ENCODE data around the gene TTBK2. TPM values are rescaled to one million over a fixed set of nuclear protein-coding genes. Genes with fewer than 3 reads are reported as not detected.

Gene TTBK2
- total RNA-seq, 2 experiments from 2014 or later, result 17.5 to 20.1 TPM

DNA sequence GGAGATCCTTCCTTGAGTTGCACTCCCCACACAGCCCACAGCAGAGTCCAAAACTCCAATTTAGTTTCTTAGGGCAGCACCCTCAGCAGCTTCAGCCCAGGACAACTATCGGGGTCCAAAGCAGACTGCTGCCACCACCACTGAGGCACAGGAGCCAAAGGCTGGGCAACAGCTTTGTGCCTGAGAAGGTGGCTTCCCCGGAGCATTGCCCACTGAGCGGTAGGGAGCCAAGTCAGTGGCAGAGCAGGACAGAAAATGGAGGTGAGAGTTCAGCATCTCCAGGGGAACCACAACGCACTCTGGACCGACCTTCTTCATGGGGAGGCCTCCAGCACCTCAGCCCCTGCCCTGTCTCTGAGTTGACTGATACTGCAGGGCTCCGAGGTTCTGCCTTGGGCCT, 227.1 kb downstream of the TTBK2 start:
- ChIA-PET CTCF (no interaction called here), POLR2A (no interaction called here)
- no peaks in the 10 kb centered on the region for H3K4me1 Mint-ChIP-seq (ENCODE audit: low read depth)
- DNase-seq, result no peak
- no peaks in the 10 kb centered on the region for H3K9me3 ChIP-seq (ENCODE audit: control insufficient read depth in 1 of 2, insufficient read depth in 1 of 2, low read length in 2 of 2)
- no peak for ATAC-seq (ENCODE audit: poor library complexity)
- H3K27ac Mint-ChIP-seq, result no peak overlapping the region
- TF ChIP-seq, protein P1, sequence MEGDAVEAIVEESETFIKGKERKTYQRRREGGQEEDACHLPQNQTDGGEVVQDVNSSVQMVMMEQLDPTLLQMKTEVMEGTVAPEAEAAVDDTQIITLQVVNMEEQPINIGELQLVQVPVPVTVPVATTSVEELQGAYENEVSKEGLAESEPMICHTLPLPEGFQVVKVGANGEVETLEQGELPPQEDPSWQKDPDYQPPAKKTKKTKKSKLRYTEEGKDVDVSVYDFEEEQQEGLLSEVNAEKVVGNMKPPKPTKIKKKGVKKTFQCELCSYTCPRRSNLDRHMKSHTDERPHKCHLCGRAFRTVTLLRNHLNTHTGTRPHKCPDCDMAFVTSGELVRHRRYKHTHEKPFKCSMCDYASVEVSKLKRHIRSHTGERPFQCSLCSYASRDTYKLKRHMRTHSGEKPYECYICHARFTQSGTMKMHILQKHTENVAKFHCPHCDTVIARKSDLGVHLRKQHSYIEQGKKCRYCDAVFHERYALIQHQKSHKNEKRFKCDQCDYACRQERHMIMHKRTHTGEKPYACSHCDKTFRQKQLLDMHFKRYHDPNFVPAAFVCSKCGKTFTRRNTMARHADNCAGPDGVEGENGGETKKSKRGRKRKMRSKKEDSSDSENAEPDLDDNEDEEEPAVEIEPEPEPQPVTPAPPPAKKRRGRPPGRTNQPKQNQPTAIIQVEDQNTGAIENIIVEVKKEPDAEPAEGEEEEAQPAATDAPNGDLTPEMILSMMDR (IDR thresholded peaks at IDR 0.05), result no peak
- H3K4me1 ChIP-seq (ENCODE audit: insufficient read depth, low read length), result no peaks in the 10 kb centered on the region
- no peaks in the 10 kb centered on the region for H3K27me3 ChIP-seq (ENCODE audit: control insufficient read depth in 1 of 2, insufficient read depth in 2 of 2, low read length in 2 of 2)
- no peaks in the 10 kb centered on the region for H3K9me3 Mint-ChIP-seq
- no peaks in the 10 kb centered on the region for H3K36me3 Mint-ChIP-seq (ENCODE audit: low read depth)
- H3K27me3 Mint-ChIP-seq, result no peaks in the 10 kb centered on the region
- H3K4me3 ChIP-seq (ENCODE audit: low read length), result no peak overlapping the region
- H3K36me3 ChIP-seq (ENCODE audit: insufficient read depth, low read length), result no peaks in the 10 kb centered on the region
- H3K4me3 Mint-ChIP-seq, result no peak overlapping the region
- no peak overlapping the region for H3K27ac ChIP-seq (ENCODE audit: low read depth in 1 of 2, low read length in 2 of 2)
- intact Hi-C loops (cut with DNase I, micrococcal nuclease), result no loop called here

DNA sequence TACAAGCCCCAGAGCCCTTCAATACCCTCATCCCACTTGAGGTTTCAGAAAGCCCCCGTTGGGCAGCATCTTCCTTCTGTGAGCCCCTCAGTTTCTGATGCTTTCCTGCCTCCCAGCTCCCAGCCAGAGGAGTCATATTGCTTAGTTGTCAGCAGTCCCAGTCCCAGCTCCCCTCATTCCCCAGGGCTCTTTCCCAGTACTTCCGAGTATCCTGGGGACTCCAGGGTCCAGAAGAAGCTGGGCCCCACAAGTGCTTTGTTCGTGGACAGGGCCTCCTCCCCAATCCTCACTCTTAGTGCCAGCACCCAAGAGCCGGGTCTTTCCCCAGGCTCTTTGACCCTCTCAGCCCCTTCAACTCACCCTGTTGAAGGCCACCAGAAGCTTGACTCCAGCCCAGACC, 227.6 kb downstream of the TTBK2 start:
- Histone ChIP-seq H3K27ac (ENCODE audit: low read depth in 1 of 2, low read length in 2 of 2) (no peak overlapping the region), H3K27me3 (ENCODE audit: control insufficient read depth in 1 of 2, insufficient read depth in 2 of 2, low read length in 2 of 2) (no peaks in the 10 kb centered on the region), H3K36me3 (ENCODE audit: insufficient read depth, low read length) (no peaks in the 10 kb centered on the region), H3K4me1 (ENCODE audit: insufficient read depth, low read length) (no peaks in the 10 kb centered on the region), H3K9me3 (ENCODE audit: control insufficient read depth in 1 of 2, insufficient read depth in 1 of 2, low read length in 2 of 2) (no peaks in the 10 kb centered on the region), H3K4me3 (ENCODE audit: low read length) (no peak overlapping the region)
- H3K36me3 Mint-ChIP-seq (ENCODE audit: low read depth), result no peaks in the 10 kb centered on the region
- H3K9me3 Mint-ChIP-seq, result no peaks in the 10 kb centered on the region
- intact Hi-C loops (cut with DNase I, micrococcal nuclease), result no loop called here
- POLR2A ChIA-PET, result no interaction called here
- TF ChIP-seq, protein P1 (IDR thresholded peaks at IDR 0.05), result no peak
- no peak overlapping the region for H3K27ac Mint-ChIP-seq
- no peaks in the 10 kb centered on the region for H3K4me1 Mint-ChIP-seq (ENCODE audit: low read depth)
- no peak for DNase-seq
- H3K4me3 Mint-ChIP-seq, result no peak overlapping the region
- CTCF ChIA-PET, result no interaction called here
- no peaks in the 10 kb centered on the region for H3K27me3 Mint-ChIP-seq
- no peak for ATAC-seq (ENCODE audit: poor library complexity)

DNA sequence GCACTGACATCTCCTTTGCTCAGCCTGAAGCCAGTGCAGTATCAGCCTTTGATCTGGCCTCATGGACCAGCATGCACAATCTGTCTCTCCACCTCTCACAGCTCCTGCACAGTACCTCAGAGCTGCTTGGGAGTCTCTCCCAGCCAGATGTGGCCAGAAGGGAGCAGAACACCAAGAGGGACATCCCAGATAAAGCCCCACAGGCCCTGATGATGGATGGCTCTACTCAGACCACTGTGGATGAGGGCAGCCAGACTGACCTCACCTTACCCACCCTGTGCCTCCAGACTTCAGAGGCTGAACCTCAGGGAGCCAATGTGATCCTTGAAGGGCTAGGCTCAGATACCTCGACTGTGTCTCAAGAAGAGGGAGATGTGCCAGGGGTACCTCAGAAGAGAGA, 228.0 kb downstream of the TTBK2 start:
- Mint-ChIP-seq H3K4me3 (no peak overlapping the region), H3K9me3 (no peaks in the 10 kb centered on the region), H3K27me3 (no peaks in the 10 kb centered on the region), H3K4me1 (ENCODE audit: low read depth) (no peaks in the 10 kb centered on the region), H3K36me3 (ENCODE audit: low read depth) (no peaks in the 10 kb centered on the region), H3K27ac (no peak overlapping the region)
- Histone ChIP-seq H3K4me1 (ENCODE audit: insufficient read depth, low read length) (no peaks in the 10 kb centered on the region), H3K36me3 (ENCODE audit: insufficient read depth, low read length) (no peaks in the 10 kb centered on the region), H3K27ac (ENCODE audit: low read depth in 1 of 2, low read length in 2 of 2) (no peak overlapping the region), H3K27me3 (ENCODE audit: control insufficient read depth in 1 of 2, insufficient read depth in 2 of 2, low read length in 2 of 2) (no peaks in the 10 kb centered on the region), H3K4me3 (ENCODE audit: low read length) (no peak overlapping the region), H3K9me3 (ENCODE audit: control insufficient read depth in 1 of 2, insufficient read depth in 1 of 2, low read length in 2 of 2) (no peaks in the 10 kb centered on the region)
- ChIA-PET CTCF (no interaction called here), POLR2A (no interaction called here)
- TF ChIP-seq, protein P1 (IDR thresholded peaks at IDR 0.05), result no peak
- DNase-seq, result no peak
- intact Hi-C loops (cut with DNase I, micrococcal nuclease), result no loop called here
- ATAC-seq (ENCODE audit: poor library complexity), result no peak

Data from CD4-positive, alpha-beta T cell (primary cell).